Panc1 (cell line): ENCODE measurements around the gene GYPC. TPM values are rescaled to one million over a fixed set of nuclear protein-coding genes. Genes with fewer than 3 reads are reported as not detected.
A peak's percentile ranks its signal among the peaks of the same experiment; 100 is the strongest.

Source experiments
- ATAC-seq: fragments of 200-7000 bp; cut with Tn5 transposase; 2 replicates; pipeline ENCODE4 v1.9.1; 2020; ENCODE audit warnings: mild to moderate bottlenecking, moderate library complexity
- BruUV-seq: library from RNA; stranded (reverse); fragments of 400-500 nt; replicated peaks from 2 replicates; lab custom pipeline; 2021; lab: Mats Ljungman, UMichigan
- CTCF ChIA-PET: fragments of 300-600 bp; sonication (Branson Sonifier 250); formaldehyde crosslinking; loops from one replicate; lab custom pipeline; 2022; ENCODE audit warnings: antibody characterized with exemption; lab: Charles Lee
- POLR2A ChIA-PET: fragments of 300-600 bp; sonication (Branson Sonifier 250); formaldehyde crosslinking; loops from one replicate; lab custom pipeline; 2022; ENCODE audit warnings: antibody characterized with exemption; lab: Charles Lee
- DNase-seq: peaks from one replicate; pipeline ENCODE4 v3.0.0-alpha.2; 2010; ENCODE audit warnings: low read depth, low spot score
- H3K27ac ChIP-seq: 2 replicates; pipeline ENCODE4 v1.5.1; 2011; ENCODE audit warnings: mild to moderate bottlenecking, low read length, inconsistent platforms
- H3K27me3 ChIP-seq: fragments of 200-500 bp; sonication (Bioruptor generic); 2 replicates; pipeline ENCODE4 v1.6.0; 2014; ENCODE audit warnings: low read length, inconsistent platforms; ENCODE audit not compliant: control insufficient read depth, insufficient read depth
- H3K36me3 ChIP-seq: fragments of 200-500 bp; sonication (Bioruptor generic); 2 replicates; pipeline ENCODE4 v1.5.1; 2014; ENCODE audit warnings: inconsistent platforms, mild to moderate bottlenecking, low read length, moderate library complexity; ENCODE audit not compliant: control insufficient read depth, insufficient read depth
- H3K4me1 ChIP-seq: 2 replicates; pipeline ENCODE4 v1.5.1; 2011; ENCODE audit warnings: inconsistent platforms, mild to moderate bottlenecking, low read length, moderate library complexity; ENCODE audit not compliant: control insufficient read depth, insufficient read depth
- H3K4me3 ChIP-seq, 2 experiments: 2 replicates each; pipeline ENCODE4 v1.5.1; 2011 to 2012; ENCODE audit warnings: low read depth in 2 of 2, low read length in 2 of 2, mild to moderate bottlenecking in 2 of 2, inconsistent platforms in 1 of 2, moderate library complexity in 1 of 2
- H3K9me3 ChIP-seq: fragments of 200-500 bp; sonication (Bioruptor generic); 2 replicates; pipeline ENCODE4 v1.5.1; 2014; ENCODE audit warnings: low read depth, mild to moderate bottlenecking, inconsistent platforms, low read length, moderate library complexity; ENCODE audit not compliant: control insufficient read depth, insufficient read depth
- POLR2AphosphoS5 ChIP-seq: IDR thresholded peaks from 2 replicates; pipeline ENCODE4 v1.6.1; 2012; ENCODE audit warnings: mild to moderate bottlenecking, low read depth, low read length, moderate library complexity
- SIN3A ChIP-seq: IDR thresholded peaks from 2 replicates; pipeline ENCODE4 v1.6.1; 2012; ENCODE audit warnings: low read depth, mild to moderate bottlenecking, low read length, moderate library complexity, borderline replicate concordance; ENCODE audit not compliant: insufficient read depth
- TCF7L2 ChIP-seq: IDR thresholded peaks from 2 replicates; pipeline ENCODE4 v1.6.1; 2011; ENCODE audit warnings: mild to moderate bottlenecking, low read depth, low read length, inconsistent platforms
- in situ Hi-C: cut with HindIII; loops from 2 replicates; pipeline ENCODE4 v1.10.0; 2016; ENCODE audit warnings: low sequenced_read_pairs, low pct_unique_long_range_greater_than_20kb
- intact Hi-C: fragments of 100-400 bp; cut with micrococcal nuclease; formaldehyde crosslinking; loops from one replicate; pipeline ENCODE4 v1.10.0; 2022; ENCODE audit not compliant: unreplicated experiment
- total RNA-seq: library from RNA; stranded (reverse); gene quantifications from one replicate; pipeline ENCODE4 v1.2.1, GENCODE V29; 2021; ENCODE audit not compliant: unreplicated experiment
- TF ChIP-seq, protein P1 (sequence below): fragments of 450-650 bp; IDR thresholded peaks from 2 replicates; pipeline ENCODE4 v1.5.1; 2017; ENCODE audit warnings: mild to moderate bottlenecking
- TF ChIP-seq, protein P2 (sequence below), 2 experiments: IDR thresholded peaks; 2 replicates each; pipeline ENCODE4 v1.6.1; 2011 to 2012; ENCODE audit warnings: low read depth in 2 of 2, control low read depth in 1 of 2, low read length in 1 of 2, mild to moderate bottlenecking in 1 of 2, moderate library complexity in 1 of 2; ENCODE audit not compliant: insufficient read depth in 1 of 2

GYPC gene
- total RNA-seq, 1 experiment from 2014 or later, result 0.57 TPM

DNA sequence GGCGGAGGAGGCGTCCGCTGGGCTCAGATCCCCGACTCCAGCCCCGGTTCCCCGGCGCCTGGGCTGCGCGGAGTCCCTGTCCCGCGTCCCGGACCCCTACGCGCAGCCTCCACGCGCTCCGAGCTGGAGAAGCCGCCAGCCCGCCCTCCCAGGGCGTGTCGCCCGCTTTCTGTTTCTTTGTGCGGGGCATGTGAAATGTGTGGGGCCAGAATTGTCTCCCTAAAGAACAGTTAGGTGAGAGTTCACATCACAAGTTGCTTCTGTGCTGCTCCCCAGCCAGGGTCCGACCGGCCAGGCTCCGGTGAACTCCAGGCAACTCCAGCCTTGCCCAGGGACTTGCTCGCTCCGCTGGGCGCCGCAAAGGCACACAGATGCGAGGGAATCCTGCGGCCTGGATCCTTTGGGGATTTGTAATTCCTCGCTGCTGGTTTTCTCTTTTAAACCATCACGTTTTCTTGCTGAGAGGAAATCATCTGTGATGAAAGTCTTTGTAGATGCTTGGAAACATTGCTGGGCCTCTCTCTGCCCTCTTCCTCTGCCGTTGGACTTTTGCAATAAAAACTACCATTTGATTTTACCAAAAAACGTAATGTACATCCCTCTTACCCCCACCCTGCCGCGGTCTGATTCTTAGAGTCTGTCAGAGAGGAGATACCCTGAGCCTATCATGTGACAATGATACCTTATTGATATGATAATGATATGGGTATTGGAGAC is 631 bp downstream of the GYPC start:
- intact Hi-C loops (no loop called here), in situ Hi-C loops (no loop called here)
- ATAC-seq, result no peak

DNA sequence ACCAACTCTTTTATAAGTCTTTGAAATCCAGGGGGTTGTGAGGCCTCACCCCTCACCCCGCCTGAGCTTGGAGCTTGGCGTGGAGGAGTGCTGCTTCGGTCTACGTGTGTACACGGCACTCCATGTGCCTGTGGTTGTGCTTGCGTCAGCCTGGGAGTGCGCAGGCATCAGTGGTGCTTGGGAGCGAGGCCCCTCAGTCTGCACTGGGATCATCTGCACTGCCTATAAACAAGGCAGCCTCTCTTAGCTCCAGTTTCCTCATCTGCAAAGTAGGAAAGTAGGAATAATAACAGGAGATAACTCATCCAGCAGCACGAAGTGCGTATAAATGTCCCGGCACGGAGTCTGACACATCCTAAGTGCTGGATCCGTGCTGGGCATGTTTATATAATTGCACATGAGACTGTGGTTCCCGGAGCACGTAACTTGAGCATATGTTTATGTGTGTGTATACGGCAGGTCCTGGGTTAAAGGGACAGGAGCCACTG is 1.2 kb downstream of the GYPC start:
- ChIA-PET POLR2A (interaction anchor here (0.6 kb wide), 1 partner anchor 148 kb away, joined by 4 read pairs; no protein-coding TSS in a partner anchor), CTCF (no interaction called here)
- Histone ChIP-seq H3K9me3 (no peaks in the 10 kb centered on the region), H3K4me3 (peak overlapping the region in 1 of 2 experiments; percentile 1; a peak in 2 of 4 replicates), H3K36me3 (no peaks in the 10 kb centered on the region), H3K27me3 (no peaks in the 10 kb centered on the region), H3K27ac (peak overlapping the region; percentile 82), H3K4me1 (peaks cover 30% of the 10 kb centered on the region)
- in situ Hi-C loops (no loop called here), intact Hi-C loops (no loop called here)
- BruUV-seq, result no TSS peak
- ATAC-seq, result peak; percentile 70
- TF ChIP-seq, protein P1, sequence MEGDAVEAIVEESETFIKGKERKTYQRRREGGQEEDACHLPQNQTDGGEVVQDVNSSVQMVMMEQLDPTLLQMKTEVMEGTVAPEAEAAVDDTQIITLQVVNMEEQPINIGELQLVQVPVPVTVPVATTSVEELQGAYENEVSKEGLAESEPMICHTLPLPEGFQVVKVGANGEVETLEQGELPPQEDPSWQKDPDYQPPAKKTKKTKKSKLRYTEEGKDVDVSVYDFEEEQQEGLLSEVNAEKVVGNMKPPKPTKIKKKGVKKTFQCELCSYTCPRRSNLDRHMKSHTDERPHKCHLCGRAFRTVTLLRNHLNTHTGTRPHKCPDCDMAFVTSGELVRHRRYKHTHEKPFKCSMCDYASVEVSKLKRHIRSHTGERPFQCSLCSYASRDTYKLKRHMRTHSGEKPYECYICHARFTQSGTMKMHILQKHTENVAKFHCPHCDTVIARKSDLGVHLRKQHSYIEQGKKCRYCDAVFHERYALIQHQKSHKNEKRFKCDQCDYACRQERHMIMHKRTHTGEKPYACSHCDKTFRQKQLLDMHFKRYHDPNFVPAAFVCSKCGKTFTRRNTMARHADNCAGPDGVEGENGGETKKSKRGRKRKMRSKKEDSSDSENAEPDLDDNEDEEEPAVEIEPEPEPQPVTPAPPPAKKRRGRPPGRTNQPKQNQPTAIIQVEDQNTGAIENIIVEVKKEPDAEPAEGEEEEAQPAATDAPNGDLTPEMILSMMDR, result no peak
- TF ChIP-seq SIN3A, result no peak
- TF ChIP-seq, protein P2, sequence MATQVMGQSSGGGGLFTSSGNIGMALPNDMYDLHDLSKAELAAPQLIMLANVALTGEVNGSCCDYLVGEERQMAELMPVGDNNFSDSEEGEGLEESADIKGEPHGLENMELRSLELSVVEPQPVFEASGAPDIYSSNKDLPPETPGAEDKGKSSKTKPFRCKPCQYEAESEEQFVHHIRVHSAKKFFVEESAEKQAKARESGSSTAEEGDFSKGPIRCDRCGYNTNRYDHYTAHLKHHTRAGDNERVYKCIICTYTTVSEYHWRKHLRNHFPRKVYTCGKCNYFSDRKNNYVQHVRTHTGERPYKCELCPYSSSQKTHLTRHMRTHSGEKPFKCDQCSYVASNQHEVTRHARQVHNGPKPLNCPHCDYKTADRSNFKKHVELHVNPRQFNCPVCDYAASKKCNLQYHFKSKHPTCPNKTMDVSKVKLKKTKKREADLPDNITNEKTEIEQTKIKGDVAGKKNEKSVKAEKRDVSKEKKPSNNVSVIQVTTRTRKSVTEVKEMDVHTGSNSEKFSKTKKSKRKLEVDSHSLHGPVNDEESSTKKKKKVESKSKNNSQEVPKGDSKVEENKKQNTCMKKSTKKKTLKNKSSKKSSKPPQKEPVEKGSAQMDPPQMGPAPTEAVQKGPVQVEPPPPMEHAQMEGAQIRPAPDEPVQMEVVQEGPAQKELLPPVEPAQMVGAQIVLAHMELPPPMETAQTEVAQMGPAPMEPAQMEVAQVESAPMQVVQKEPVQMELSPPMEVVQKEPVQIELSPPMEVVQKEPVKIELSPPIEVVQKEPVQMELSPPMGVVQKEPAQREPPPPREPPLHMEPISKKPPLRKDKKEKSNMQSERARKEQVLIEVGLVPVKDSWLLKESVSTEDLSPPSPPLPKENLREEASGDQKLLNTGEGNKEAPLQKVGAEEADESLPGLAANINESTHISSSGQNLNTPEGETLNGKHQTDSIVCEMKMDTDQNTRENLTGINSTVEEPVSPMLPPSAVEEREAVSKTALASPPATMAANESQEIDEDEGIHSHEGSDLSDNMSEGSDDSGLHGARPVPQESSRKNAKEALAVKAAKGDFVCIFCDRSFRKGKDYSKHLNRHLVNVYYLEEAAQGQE (IDR thresholded peaks at IDR 0.05; ENCODE audit: insufficient read depth in 1 of 2, low read depth in 2 of 2, low read length in 1 of 2), result no peak
- TF ChIP-seq POLR2AphosphoS5, result no peak
- no peak for TF ChIP-seq TCF7L2
- DNase-seq, result no peak

More for the DNA sequence above, 631 bp downstream of the GYPC start:
- no peaks in the 10 kb centered on the region for H3K27me3 ChIP-seq
- no TSS peak for BruUV-seq
- no peak for DNase-seq
- ChIA-PET POLR2A (no interaction called here), CTCF (no interaction called here)
- H3K9me3 ChIP-seq, result no peaks in the 10 kb centered on the region
- H3K4me3 ChIP-seq, result no peak overlapping the region
- no peaks in the 10 kb centered on the region for H3K36me3 ChIP-seq
- TF ChIP-seq, protein P2 (IDR thresholded peaks at IDR 0.05; ENCODE audit: insufficient read depth in 1 of 2, low read depth in 2 of 2, low read length in 1 of 2), result no peak
- TF ChIP-seq POLR2AphosphoS5 (no peak), SIN3A (no peak), TCF7L2 (no peak)
- TF ChIP-seq, protein P1, result no peak
- H3K4me1 ChIP-seq, result peaks cover 30% of the 10 kb centered on the region
- H3K27ac ChIP-seq, result peak overlapping the region; percentile 82
